Natural killer cell (primary cell): ENCODE measurements around the gene PTPRCAP. TPM values are rescaled to one million over a fixed set of nuclear protein-coding genes. Genes with fewer than 3 reads are reported as not detected.
A peak's percentile ranks its signal among the peaks of the same experiment; 100 is the strongest.

Experiments
- ATAC-seq, 3 donors: fragments of 150-1000 bp in 2 of 3; fragments of 200-7000 bp in 1 of 3; cut with Tn5 transposase; 1 replicate in 1 of 3; 2 replicates in 2 of 3; pipeline ENCODE4 v1.10.0; 2021; ENCODE audit warnings: mild to moderate bottlenecking in 2 of 3, moderate library complexity in 2 of 3
- DNase-seq, 2 donors: peaks; one replicate each; pipeline versions ENCODE4 v3.0.0 to v3.0.0-alpha.2; 2013 to 2021; ENCODE audit warnings: mixed read lengths in 1 of 2
- H3K27ac ChIP-seq: one replicate; pipeline ENCODE4 v1.5.1; 2013; ENCODE audit warnings: mild to moderate bottlenecking, low read length
- H3K27me3 ChIP-seq: one replicate; pipeline ENCODE4 v1.6.1; 2013; ENCODE audit warnings: low read length; ENCODE audit not compliant: control insufficient read depth, insufficient read depth
- H3K36me3 ChIP-seq: one replicate; pipeline ENCODE4 v1.6.1; 2013; ENCODE audit warnings: low read length; ENCODE audit not compliant: control insufficient read depth, insufficient read depth
- H3K4me1 ChIP-seq: one replicate; pipeline ENCODE4 v1.6.1; 2013; ENCODE audit warnings: low read length; ENCODE audit not compliant: control insufficient read depth, insufficient read depth
- H3K4me3 ChIP-seq: one replicate; pipeline ENCODE4 v1.5.1; 2013; ENCODE audit warnings: low read length
- H3K9me3 ChIP-seq: one replicate; pipeline ENCODE4 v1.6.1; 2013; ENCODE audit warnings: low read length; ENCODE audit not compliant: control insufficient read depth, insufficient read depth
- H3K27ac Mint-ChIP-seq, 2 donors: one replicate each; pipeline ENCODE4 v1.8.0; 2022; ENCODE audit warnings: mild to moderate bottlenecking in 2 of 2, mixed read lengths in 2 of 2, moderate library complexity in 1 of 2
- H3K27me3 Mint-ChIP-seq, 2 donors: one replicate each; pipeline ENCODE4 v1.8.0; 2022; ENCODE audit warnings: low read depth in 2 of 2, mixed read lengths in 2 of 2
- H3K36me3 Mint-ChIP-seq: one replicate; pipeline ENCODE4 v1.8.0; 2022; ENCODE audit warnings: mixed read lengths
- H3K4me1 Mint-ChIP-seq, 2 donors: one replicate each; pipeline ENCODE4 v1.8.0; 2022; ENCODE audit warnings: mixed read lengths in 2 of 2
- H3K4me3 Mint-ChIP-seq: one replicate; pipeline ENCODE4 v1.8.0; 2022; ENCODE audit warnings: mild to moderate bottlenecking, moderate library complexity, mixed read lengths
- H3K9me3 Mint-ChIP-seq, 2 donors: one replicate each; pipeline ENCODE4 v1.8.0; 2022; ENCODE audit warnings: mixed read lengths in 2 of 2
- CTCF ChIP-seq: fragments of 200-600 bp; IDR thresholded peaks from one replicate; pipeline ENCODE4 v1.8.0; 2022; ENCODE audit warnings: antibody characterized with exemption
- WGBS: methylation state at CpG from one replicate; pipeline ENCODE4 v1.1.7; 2013; ENCODE audit warnings: missing lambda C conversion rate; ENCODE audit not compliant: insufficient coverage; 5-methylcytosine and 5-hydroxymethylcytosine counted together
- intact Hi-C: fragments of 100-400 bp; cut with micrococcal nuclease; formaldehyde crosslinking; loops from one replicate; pipeline ENCODE4 v1.14.2; 2022
- total RNA-seq, 4 donors: library from RNA; stranded (reverse); fragments of 120-200 nt in 1 of 4; gene quantifications; one replicate each; pipeline versions ENCODE4 v1.2.3 to v1.2.4, GENCODE V29; 2013 to 2022

Gene PTPRCAP
- total RNA-seq, 3 donors from 2014 or later (not counting 1 experiment from before 2014, with no cell fraction given), result 240 to 301 (median 269) TPM

- TF ChIP-seq CTCF, result no peak
Observed at GRCh38 chr11:67410369-67410831, 27.1 kb downstream of the PTPRCAP start.

DNA sequence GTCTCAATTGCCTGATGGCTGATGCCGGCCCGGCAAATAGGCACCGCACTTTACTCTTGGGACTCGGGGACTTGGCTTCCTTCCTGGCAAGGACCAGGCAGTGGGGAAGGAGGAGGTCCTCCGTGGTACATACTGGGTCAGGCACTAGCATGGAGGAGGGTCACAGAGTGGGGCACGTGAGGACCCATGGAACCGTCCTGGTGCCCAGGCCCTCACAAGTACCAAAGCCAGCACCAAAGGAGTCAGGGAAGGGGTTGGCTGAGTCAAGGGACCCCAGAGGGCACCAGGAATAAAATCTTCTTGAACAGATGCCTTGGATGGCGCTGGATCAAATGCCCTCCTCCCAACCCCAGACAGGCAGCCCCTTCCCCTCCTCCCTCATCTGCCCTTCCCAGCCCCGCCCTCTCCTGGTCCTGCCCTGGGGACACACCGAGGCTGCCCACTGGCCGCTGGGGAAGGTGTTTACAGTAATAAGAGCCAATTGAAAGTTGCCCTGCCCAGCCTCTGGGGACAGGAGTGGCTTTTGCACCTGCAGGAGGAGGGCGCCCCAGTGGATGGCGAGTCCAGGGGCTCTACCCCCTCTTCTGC, 27.6 kb downstream of the PTPRCAP start:
- Histone ChIP-seq H3K9me3 (no peaks in the 10 kb centered on the region), H3K4me3 (peak overlapping the region; percentile 26), H3K36me3 (peaks cover 29% of the 10 kb centered on the region), H3K4me1 (peaks cover 99% of the 10 kb centered on the region), H3K27me3 (no peaks in the 10 kb centered on the region), H3K27ac (peak overlapping the region; percentile 63)
- DNase-seq (peak in 1 of 2 donors; percentile 43), ATAC-seq (peak in 2 of 3 donors; percentile 1 to 25)
- H3K27ac Mint-ChIP-seq, result peak overlapping the region; percentile 86 to 96
- WGBS, result 10% methylated on average over 13 of the region's 13 CpGs
- TF ChIP-seq CTCF, result no peak
- no peaks in the 10 kb centered on the region for H3K27me3 Mint-ChIP-seq
- peaks cover 60 to 89% of the 10 kb centered on the region in 2 donors for H3K4me1 Mint-ChIP-seq
- intact Hi-C loops, result no loop called here
- H3K9me3 Mint-ChIP-seq, result no peaks in the 10 kb centered on the region
- H3K36me3 Mint-ChIP-seq, result no peaks in the 10 kb centered on the region
- H3K4me3 Mint-ChIP-seq, result peak overlapping the region; percentile 84

More at GRCh38 chr11:67410369-67410831, 27.1 kb downstream of the PTPRCAP start:
- intact Hi-C loops, result no loop called here
- H3K27me3 ChIP-seq, result no peaks in the 10 kb centered on the region
- DNase-seq (no peak), ATAC-seq (no peak)
- Mint-ChIP-seq H3K27ac (peak overlapping the region; percentile 86 to 96), H3K36me3 (no peaks in the 10 kb centered on the region), H3K4me3 (peak overlapping the region; percentile 56), H3K4me1 (peaks cover 55 to 88% of the 10 kb centered on the region in 2 donors), H3K27me3 (no peaks in the 10 kb centered on the region), H3K9me3 (no peaks in the 10 kb centered on the region)
- H3K4me3 ChIP-seq, result peak overlapping the region; percentile 26
- 77% methylated on average over 15 of the region's 15 CpGs for WGBS
- peak overlapping the region; percentile 63 for H3K27ac ChIP-seq
- H3K36me3 ChIP-seq, result peaks cover 25% of the 10 kb centered on the region
- H3K9me3 ChIP-seq, result no peaks in the 10 kb centered on the region
- peaks cover 99% of the 10 kb centered on the region for H3K4me1 ChIP-seq

DNA sequence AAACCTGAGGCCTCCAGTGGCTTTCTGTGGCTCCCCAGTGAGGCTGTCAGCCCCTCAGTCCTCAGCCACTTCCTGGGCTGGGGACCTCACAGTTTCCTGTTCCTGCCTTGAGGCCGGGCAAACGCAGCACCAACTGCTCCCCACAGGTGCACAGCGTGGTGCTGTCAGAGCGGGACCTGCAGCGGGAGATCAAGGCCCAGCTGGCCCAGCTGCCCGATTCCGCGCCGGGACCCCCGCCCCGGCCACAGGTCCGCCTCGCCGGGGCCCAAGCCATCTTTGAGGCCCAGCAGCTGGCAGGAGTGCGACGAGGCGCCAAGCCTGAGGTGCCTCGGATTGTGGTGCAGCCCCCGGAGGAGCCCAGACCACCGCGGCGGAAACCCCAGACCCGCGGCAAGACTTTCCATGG, 28.2 kb downstream of the PTPRCAP start:
- Mint-ChIP-seq H3K9me3 (no peaks in the 10 kb centered on the region), H3K27me3 (no peaks in the 10 kb centered on the region), H3K36me3 (no peaks in the 10 kb centered on the region), H3K4me1 (peaks cover 66 to 94% of the 10 kb centered on the region in 2 donors), H3K4me3 (peak overlapping the region; percentile 87), H3K27ac (peak overlapping the region; percentile 86 to 96)
- H3K27me3 ChIP-seq, result no peaks in the 10 kb centered on the region
- H3K27ac ChIP-seq, result peak overlapping the region; percentile 63
- WGBS, result 0% methylated on average over 24 of the region's 24 CpGs
- peaks cover 29% of the 10 kb centered on the region for H3K36me3 ChIP-seq
- H3K4me1 ChIP-seq, result peaks cover 99% of the 10 kb centered on the region
- ATAC-seq (peak; percentile 68 to 83 (median 82)), DNase-seq (peak; percentile 64 to 87)
- intact Hi-C loops, result no loop called here
- no peak for TF ChIP-seq CTCF
- H3K9me3 ChIP-seq, result no peaks in the 10 kb centered on the region
- H3K4me3 ChIP-seq, result peak overlapping the region; percentile 26
